Bladder microvascular endothelial cell (primary cell): ENCODE data around the gene TP53TG3F. TPM values are rescaled to one million over a fixed set of nuclear protein-coding genes. Genes with fewer than 3 reads are reported as not detected.

ENCODE experiments used
- total RNA-seq: library from RNA; depleted of rRNA; stranded (reverse); fragments of >200 nt; gene quantifications from 2 replicates; pipeline ENCODE4 v1.2.3, GENCODE V29; 2014

Gene TP53TG3F, protein sequence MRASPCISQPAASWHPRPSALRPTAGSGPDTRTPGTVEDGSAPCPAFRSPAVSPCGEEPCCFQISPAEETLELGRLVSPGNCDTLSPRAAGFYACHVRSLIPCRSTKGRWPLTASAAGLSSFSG
- not detected in 2 replicates for total RNA-seq

DNA sequence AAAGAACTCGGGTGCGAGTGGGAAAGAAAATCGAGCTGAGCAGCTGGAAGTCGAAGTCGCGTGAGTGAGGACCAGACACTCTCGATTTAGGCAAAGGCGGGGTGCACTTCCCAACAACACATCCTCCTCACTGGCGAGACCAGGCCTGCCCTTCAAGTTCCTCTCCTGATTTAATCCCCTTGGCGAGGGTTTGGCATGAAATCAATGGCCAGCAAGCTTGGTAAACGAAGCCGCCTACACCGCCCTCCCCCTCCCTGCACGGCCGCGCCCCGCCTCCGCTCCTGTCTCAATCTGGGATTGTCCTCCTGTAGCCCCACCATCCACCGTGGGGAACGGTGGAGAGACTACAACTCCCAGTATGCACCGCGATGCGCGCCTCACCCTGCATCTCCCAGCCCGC lies at the start of gene TP53TG3F:
TSS of gene TP53TG3F (plus strand) at position 301 of the 400 bp plus-strand sequence. CDS start at position 369, 68 bp downstream.

Other genes with a start within 250 kb of the TP53TG3F start
- not detected in 2 replicates for gene TP53TG3E, start 155.3 kb upstream of the TP53TG3F start, total RNA-seq
- gene TP53TG3B, start 98.8 kb upstream of the TP53TG3F start, total RNA-seq: not detected in 2 replicates